ENCODE results near the gene TULP4. TPM values are rescaled to one million over a fixed set of nuclear protein-coding genes. Genes with fewer than 3 reads are reported as not detected.

TULP4 gene
- total and polyA plus RNA-seq, 2 experiments from 2014 or later: 20.0 to 118 TPM

DNA sequence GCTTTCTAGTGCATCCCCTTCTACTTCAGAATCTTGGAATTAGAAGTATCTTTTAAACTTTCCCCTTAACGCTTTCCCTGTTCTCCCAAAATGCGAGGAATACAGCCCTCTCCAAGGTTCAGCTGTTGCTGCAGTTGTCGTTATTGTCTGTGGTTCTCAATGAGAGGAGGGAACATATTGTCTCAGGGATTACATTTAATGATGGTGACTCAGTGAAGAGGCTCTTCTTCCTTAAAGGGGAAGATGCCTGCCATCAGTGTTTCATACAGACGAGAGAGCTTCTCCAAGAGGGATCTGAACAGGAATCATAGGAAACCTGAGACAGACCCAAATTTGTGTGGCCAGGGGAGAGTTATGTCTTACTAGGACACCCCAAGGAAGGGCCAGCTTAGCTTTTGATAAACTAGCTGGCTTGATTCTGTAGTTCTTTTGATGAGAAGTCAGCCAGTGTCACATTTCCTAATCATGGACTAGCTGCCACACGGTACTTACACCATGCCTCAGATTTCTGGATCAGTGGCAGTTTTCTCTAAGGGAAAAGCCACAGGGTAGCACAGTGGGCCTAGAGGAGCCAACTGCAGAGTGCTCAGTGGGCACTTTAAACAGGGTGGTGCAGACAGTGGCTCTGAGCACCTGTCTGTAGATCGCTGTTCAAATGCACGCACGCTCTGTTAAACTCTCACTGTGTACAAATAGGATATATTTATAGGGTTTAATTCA lies 187.9 kb downstream of the TULP4 start:
- Histone ChIP-seq H3K36me3 (peaks cover 34% of the 10 kb centered on the region), H3K27ac (no peak overlapping the region), H3K4me1 (ENCODE audit: low read depth) (no peaks in the 10 kb centered on the region), H3K4me3 (no peak overlapping the region), H3K9me3 (ENCODE audit: low read depth) (no peaks in the 10 kb centered on the region), H3K27me3 (no peaks in the 10 kb centered on the region)
- no peak for DNase-seq (ENCODE audit: low read depth in 1 of 2, low spot score in 1 of 2)
- TF ChIP-seq, protein P1, sequence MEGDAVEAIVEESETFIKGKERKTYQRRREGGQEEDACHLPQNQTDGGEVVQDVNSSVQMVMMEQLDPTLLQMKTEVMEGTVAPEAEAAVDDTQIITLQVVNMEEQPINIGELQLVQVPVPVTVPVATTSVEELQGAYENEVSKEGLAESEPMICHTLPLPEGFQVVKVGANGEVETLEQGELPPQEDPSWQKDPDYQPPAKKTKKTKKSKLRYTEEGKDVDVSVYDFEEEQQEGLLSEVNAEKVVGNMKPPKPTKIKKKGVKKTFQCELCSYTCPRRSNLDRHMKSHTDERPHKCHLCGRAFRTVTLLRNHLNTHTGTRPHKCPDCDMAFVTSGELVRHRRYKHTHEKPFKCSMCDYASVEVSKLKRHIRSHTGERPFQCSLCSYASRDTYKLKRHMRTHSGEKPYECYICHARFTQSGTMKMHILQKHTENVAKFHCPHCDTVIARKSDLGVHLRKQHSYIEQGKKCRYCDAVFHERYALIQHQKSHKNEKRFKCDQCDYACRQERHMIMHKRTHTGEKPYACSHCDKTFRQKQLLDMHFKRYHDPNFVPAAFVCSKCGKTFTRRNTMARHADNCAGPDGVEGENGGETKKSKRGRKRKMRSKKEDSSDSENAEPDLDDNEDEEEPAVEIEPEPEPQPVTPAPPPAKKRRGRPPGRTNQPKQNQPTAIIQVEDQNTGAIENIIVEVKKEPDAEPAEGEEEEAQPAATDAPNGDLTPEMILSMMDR (IDR thresholded peaks at IDR 0.05; ENCODE audit: low read depth, low read length): no peak

DNA sequence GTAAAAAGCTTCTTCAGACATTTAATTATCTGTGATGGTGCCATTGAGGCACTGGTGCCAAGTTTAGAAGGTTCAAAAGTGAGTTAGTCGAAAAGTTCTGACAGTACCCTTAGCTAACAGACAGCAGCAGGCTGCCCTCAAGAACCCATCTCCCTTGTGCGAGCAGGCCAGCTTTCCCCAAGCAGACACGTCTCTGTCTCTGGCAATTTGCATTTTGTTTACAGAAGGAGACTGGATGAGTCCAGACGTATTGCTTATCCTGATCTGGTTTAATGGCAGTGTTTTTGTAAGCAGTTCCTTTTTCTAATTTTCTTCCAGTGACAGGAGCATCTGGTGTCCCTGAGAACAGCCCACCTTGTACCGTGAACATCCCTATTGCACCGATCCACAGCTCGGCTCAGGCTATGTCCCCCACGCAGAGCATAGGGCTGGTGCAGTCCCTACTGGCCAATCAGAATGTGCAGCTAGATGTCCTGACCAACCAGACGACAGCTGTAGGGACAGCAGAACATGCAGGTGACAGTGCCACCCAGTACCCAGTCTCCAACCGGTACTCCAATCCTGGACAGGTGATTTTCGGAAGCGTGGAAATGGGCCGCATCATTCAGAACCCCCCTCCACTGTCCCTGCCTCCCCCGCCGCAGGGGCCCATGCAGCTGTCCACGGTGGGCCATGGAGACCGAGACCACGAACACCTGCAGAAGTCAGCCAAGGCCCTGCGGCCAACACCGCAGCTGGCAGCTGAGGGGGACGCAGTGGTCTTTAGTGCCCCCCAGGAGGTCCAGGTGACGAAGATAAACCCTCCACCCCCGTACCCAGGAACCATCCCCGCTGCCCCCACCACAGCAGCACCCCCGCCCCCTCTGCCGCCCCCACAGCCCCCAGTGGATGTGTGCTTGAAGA lies 189.3 kb downstream of the TULP4 start:
- Histone ChIP-seq H3K27ac (no peak overlapping the region), H3K4me1 (ENCODE audit: low read depth) (no peaks in the 10 kb centered on the region), H3K36me3 (peaks cover 29% of the 10 kb centered on the region), H3K27me3 (no peaks in the 10 kb centered on the region), H3K9me3 (ENCODE audit: low read depth) (no peaks in the 10 kb centered on the region), H3K4me3 (no peak overlapping the region)
- TF ChIP-seq, protein P1 (IDR thresholded peaks at IDR 0.05; ENCODE audit: low read depth, low read length): no peak
- no peak for DNase-seq (ENCODE audit: low read depth in 1 of 2, low spot score in 1 of 2)

DNA sequence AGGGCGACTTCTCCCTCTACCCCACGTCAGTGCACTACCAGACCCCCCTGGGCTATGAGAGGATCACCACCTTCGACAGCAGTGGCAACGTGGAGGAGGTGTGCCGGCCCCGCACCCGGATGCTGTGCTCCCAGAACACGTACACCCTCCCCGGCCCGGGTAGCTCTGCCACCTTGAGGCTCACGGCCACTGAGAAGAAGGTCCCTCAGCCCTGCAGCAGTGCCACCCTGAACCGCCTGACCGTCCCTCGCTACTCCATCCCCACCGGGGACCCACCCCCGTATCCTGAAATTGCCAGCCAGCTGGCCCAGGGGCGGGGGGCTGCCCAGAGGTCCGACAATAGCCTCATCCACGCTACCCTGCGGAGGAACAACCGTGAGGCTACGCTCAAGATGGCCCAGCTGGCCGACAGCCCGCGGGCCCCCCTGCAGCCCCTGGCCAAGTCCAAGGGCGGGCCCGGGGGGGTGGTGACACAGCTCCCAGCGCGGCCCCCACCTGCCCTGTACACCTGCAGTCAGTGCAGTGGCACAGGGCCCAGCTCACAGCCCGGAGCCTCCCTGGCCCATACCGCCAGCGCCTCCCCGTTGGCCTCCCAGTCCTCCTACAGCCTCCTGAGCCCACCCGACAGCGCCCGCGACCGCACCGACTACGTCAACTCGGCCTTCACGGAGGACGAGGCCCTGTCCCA lies 190.1 kb downstream of the TULP4 start:
- TF ChIP-seq, protein P1 (IDR thresholded peaks at IDR 0.05; ENCODE audit: low read depth, low read length): no peak
- H3K36me3 ChIP-seq: peaks cover 26% of the 10 kb centered on the region
- no peak for DNase-seq (ENCODE audit: low read depth in 1 of 2, low spot score in 1 of 2)

DNA sequence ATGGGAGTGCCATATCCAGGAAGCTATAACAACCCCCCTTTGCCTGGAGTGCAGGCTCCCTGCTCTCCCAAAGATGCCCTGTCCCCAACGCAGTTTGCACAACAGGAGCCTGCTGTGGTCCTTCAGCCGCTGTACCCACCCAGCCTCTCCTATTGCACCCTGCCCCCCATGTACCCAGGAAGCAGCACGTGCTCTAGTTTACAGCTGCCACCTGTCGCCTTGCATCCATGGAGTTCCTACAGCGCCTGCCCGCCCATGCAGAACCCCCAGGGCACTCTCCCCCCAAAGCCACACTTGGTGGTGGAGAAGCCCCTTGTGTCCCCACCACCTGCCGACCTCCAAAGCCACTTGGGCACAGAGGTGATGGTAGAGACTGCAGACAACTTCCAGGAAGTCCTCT lies 191.0 kb downstream of the TULP4 start:
- Histone ChIP-seq H3K4me1 (ENCODE audit: low read depth) (no peaks in the 10 kb centered on the region), H3K9me3 (ENCODE audit: low read depth) (no peaks in the 10 kb centered on the region), H3K27ac (no peak overlapping the region), H3K27me3 (no peaks in the 10 kb centered on the region), H3K4me3 (no peak overlapping the region), H3K36me3 (peaks cover 23% of the 10 kb centered on the region)
- DNase-seq (ENCODE audit: low read depth in 1 of 2, low spot score in 1 of 2): no peak
- TF ChIP-seq, protein P1 (IDR thresholded peaks at IDR 0.05; ENCODE audit: low read depth, low read length): no peak

More for the DNA sequence above, 190.1 kb downstream of the TULP4 start:
- Histone ChIP-seq H3K27ac (no peak overlapping the region), H3K4me3 (no peak overlapping the region), H3K4me1 (ENCODE audit: low read depth) (no peaks in the 10 kb centered on the region), H3K27me3 (no peaks in the 10 kb centered on the region), H3K9me3 (ENCODE audit: low read depth) (no peaks in the 10 kb centered on the region)

DNA sequence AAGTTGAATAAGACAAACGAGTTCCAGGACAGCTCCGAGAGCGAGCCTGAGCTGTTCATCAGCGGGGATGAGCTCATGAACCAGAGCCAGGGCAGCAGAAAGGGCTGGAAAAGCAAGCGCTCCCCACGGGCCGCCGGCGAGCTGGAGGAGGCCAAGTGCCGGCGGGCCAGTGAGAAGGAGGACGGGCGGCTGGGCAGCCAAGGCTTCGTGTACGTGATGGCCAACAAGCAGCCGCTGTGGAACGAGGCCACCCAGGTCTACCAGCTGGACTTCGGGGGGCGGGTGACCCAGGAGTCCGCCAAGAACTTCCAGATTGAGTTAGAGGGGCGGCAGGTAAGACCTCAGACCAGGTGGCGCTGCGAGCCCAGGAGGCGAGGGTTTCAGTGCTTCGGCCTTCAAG lies 191.6 kb downstream of the TULP4 start:
- TF ChIP-seq, protein P1 (IDR thresholded peaks at IDR 0.05; ENCODE audit: low read depth, low read length): no peak
- Histone ChIP-seq H3K27ac (no peak overlapping the region), H3K4me3 (no peak overlapping the region), H3K9me3 (ENCODE audit: low read depth) (no peaks in the 10 kb centered on the region), H3K4me1 (ENCODE audit: low read depth) (no peaks in the 10 kb centered on the region), H3K36me3 (peaks cover 18% of the 10 kb centered on the region), H3K27me3 (no peaks in the 10 kb centered on the region)
- no peak for DNase-seq (ENCODE audit: low read depth in 1 of 2, low spot score in 1 of 2)

All from cardiac muscle cell (in vitro differentiated cells and primary cell).